Spleen (tissue), 11 donors: ENCODE measurements around the gene RCL1. TPM values are rescaled to one million over a fixed set of nuclear protein-coding genes. Genes with fewer than 3 reads are reported as not detected.

Source experiments
- DNase-seq: peaks from one replicate; pipeline ENCODE4 v3.0.0-alpha.2; 2020
- H3K27ac ChIP-seq, 8 donors: fragments of 200-600 bp; sonication (generic) in 7 of 8; 1 replicate in 4 of 8; 2 replicates in 4 of 8; pipeline versions ENCODE4 v1.5.0 to v1.8.0; 2016 to 2021; ENCODE audit warnings: inconsistent platforms in 4 of 8, mild to moderate bottlenecking in 4 of 8, moderate library complexity in 1 of 8
- H3K27me3 ChIP-seq, 7 donors: fragments of 200-600 bp; sonication (generic) in 6 of 7; replicated peaks in 1 of 7; 1 replicate in 4 of 7; 2 replicates in 3 of 7; pipeline versions ENCODE4 v1.5.0 to v1.8.0; 2016 to 2021; ENCODE audit warnings: inconsistent platforms in 3 of 7, mild to moderate bottlenecking in 1 of 7
- H3K36me3 ChIP-seq, 6 donors: fragments of 200-600 bp; sonication (generic) in 5 of 6; 1 replicate in 4 of 6; 2 replicates in 2 of 6; pipeline versions ENCODE4 v1.5.0 to v1.8.0; 2016 to 2021; ENCODE audit warnings: inconsistent platforms in 2 of 6
- H3K4me1 ChIP-seq, 6 donors: fragments of 200-600 bp; sonication (generic) in 5 of 6; 1 replicate in 3 of 6; 2 replicates in 3 of 6; pipeline versions ENCODE4 v1.5.0 to v1.8.0; 2016 to 2021; ENCODE audit warnings: inconsistent platforms in 3 of 6
- H3K4me3 ChIP-seq, 8 donors: fragments of 200-600 bp; sonication (generic) in 7 of 8; 1 replicate in 4 of 8; 2 replicates in 4 of 8; pipeline versions ENCODE4 v1.5.0 to v1.8.0; 2016 to 2021; ENCODE audit warnings: inconsistent platforms in 4 of 8, mild to moderate bottlenecking in 4 of 8, moderate library complexity in 2 of 8
- H3K9me3 ChIP-seq, 8 donors: fragments of 200-600 bp; sonication (generic) in 7 of 8; 1 replicate in 4 of 8; 2 replicates in 4 of 8; pipeline versions ENCODE4 v1.5.0 to v1.8.0; 2016 to 2021; ENCODE audit warnings: inconsistent platforms in 4 of 8
- POLR2A ChIP-seq, 3 donors: fragments of 450-650 bp; IDR thresholded peaks; one replicate each; pipeline ENCODE4 v1.5.1; 2017; ENCODE audit warnings: antibody characterized with exemption in 3 of 3, mild to moderate bottlenecking in 1 of 3
- POLR2AphosphoS5 ChIP-seq, 3 donors: sonication (generic); formaldehyde crosslinking; IDR thresholded peaks; one replicate each; pipeline ENCODE4 v1.5.1; 2017; ENCODE audit warnings: antibody characterized with exemption in 3 of 3
- WGBS, 5 donors: extraction: QIAGEN DNeasy Blood & Tissue Kit in 3 of 5; methylation state at CpG; one replicate each; pipeline versions ENCODE4 v1.1.5 to v1.1.7; 2013 to 2018; 5-methylcytosine and 5-hydroxymethylcytosine counted together
- intact Hi-C: fragments of 100-400 bp; cut with DNase I; formaldehyde crosslinking; loops from one replicate; pipeline ENCODE4 v1.15.0; 2023; ENCODE audit warnings: low total_unique reads
- polyA plus RNA-seq, 3 donors: library from polyadenylated mRNA; stranded (reverse); fragments of 200-250 nt; gene quantifications; one replicate each; pipeline ENCODE4 v1.2.1, GENCODE V29; 2013
- total RNA-seq, 7 donors: library from RNA; depleted of rRNA in 3 of 7; stranded (reverse); fragments of >200 nt in 3 of 7; fragmentation: NEBNext Ultra II Directional in 4 of 7; extraction: Animal tissue kit (Norgen Biotek cat#: 25700) in 4 of 7; gene quantifications; one replicate each; pipeline versions ENCODE4 v1.1.0 to v1.2.1, GENCODE V29; 2016 to 2021
- TF ChIP-seq, protein P1 (sequence below), 11 experiments: fragments of 200-600 bp in 7 of 11; fragments of 450-650 bp in 4 of 11; sonication (generic) in 4 of 11; IDR thresholded peaks in 8 of 11; conservative IDR thresholded peaks in 3 of 11; 1 replicate in 7 of 11; 2 replicates in 4 of 11; pipeline versions ENCODE4 v1.4.0 to v1.8.0; 2016 to 2021; ENCODE audit warnings: antibody characterized with exemption in 11 of 11, inconsistent platforms in 4 of 11, mild to moderate bottlenecking in 1 of 11
- donor health status: healthy with polysubstance abuse.
- donor health status: DM: no; HTN: no; CAD: no; lungs with moderate emphysema.
- donor health status: DM: no; HTN: no; CAD: no.
- donor health status: Bipolar disorder and iron deficiency.
- donor health status: healthy.
- donor health status: DM: no; HTN: no; CAD: no.
- donor health status: DM: yes; HTN: yes; CAD: no.

The RCL1 gene
- total and polyA plus RNA-seq, 10 donors = 11.8 to 29.4 (median 21.6) TPM

DNA sequence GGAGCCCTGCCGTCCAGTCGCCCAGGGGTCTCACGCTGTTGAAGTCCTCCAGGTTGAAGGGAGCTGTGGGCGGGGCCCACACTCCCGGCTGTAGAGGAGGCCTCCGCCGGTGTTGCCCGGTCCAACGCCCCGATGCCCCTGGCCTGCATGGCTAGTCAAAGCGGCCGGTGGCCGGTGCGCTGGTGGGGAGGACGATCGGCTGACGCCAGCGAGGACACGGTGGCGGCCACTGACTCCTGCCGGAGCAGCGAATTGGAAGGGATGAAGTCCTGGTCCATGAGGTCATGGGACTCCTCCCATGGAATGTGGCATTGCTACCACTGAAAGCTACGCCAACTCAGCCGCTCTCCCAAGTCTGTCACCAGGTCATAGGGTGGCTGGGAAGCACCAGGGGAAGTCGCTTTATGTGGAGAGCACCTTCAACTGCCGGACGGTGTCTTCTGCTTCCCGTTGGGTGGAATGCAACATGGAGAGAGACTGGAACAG is 11.8 kb downstream of the RCL1 start:
- Histone ChIP-seq H3K4me3 (no peak overlapping the region), H3K27ac (no peak overlapping the region), H3K36me3 (peaks cover 0 to 12% (median 0%) of the 10 kb centered on the region in 6 donors), H3K9me3 (peaks cover 4 to 27% (median 18%) of the 10 kb centered on the region in 8 donors), H3K4me1 (peaks cover 0 to 19% (median 5%) of the 10 kb centered on the region in 6 donors), H3K27me3 (no peaks in the 10 kb centered on the region)
- intact Hi-C loops = no loop called here
- WGBS, 5 donors = 94 to 99% (median 97%) methylated on average over 16 to 28 of the region's 28 CpGs
- no peak for DNase-seq
- TF ChIP-seq POLR2A (IDR thresholded peaks at IDR 0.05) (no peak), POLR2AphosphoS5 (IDR thresholded peaks at IDR 0.05) (no peak)
- TF ChIP-seq, protein P1, sequence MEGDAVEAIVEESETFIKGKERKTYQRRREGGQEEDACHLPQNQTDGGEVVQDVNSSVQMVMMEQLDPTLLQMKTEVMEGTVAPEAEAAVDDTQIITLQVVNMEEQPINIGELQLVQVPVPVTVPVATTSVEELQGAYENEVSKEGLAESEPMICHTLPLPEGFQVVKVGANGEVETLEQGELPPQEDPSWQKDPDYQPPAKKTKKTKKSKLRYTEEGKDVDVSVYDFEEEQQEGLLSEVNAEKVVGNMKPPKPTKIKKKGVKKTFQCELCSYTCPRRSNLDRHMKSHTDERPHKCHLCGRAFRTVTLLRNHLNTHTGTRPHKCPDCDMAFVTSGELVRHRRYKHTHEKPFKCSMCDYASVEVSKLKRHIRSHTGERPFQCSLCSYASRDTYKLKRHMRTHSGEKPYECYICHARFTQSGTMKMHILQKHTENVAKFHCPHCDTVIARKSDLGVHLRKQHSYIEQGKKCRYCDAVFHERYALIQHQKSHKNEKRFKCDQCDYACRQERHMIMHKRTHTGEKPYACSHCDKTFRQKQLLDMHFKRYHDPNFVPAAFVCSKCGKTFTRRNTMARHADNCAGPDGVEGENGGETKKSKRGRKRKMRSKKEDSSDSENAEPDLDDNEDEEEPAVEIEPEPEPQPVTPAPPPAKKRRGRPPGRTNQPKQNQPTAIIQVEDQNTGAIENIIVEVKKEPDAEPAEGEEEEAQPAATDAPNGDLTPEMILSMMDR (IDR thresholded peaks at IDR 0.05 in 8 of 11, conservative IDR thresholded peaks at IDR 0.05 in 3 of 11) = no peak

DNA sequence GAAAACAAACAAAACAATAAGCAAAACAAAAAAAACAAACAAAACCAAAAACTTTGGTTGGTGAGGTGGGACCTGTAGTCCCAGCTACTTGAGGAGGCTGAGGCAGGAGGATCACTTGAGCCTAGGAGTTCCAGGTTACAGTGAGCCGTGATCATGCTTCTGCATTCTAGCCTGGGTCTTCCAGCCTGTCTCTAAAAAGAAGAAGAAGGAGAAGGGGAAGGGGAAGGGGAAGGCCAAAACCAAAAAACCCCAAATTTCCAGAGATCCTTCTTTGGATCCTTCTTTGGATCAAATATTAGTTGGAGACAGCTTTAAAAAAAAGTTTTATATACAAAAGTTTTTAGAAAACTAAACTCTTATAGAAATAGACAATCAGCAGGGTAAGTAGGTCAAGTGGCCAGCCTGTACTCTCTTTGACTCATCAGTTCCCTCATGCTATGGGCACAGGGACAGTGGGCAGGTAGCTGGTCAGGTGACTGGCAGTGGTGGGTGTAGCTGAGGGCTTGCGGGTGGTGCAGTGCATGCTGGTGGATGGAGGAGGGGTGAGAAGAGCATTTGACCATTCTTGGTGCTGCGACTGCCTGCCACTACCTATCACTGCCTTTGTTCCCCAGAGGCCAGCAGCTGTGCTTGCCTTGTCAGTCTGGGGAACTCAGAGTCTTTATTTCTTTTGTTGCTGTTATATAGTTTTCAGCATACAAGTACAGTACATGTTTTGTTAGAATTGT is 12.6 kb downstream of the RCL1 start:
- 76 to 95% (median 81%) methylated on average over 3 of the region's 3 CpGs for WGBS, 5 donors
- TF ChIP-seq, protein P1 (IDR thresholded peaks at IDR 0.05 in 8 of 11, conservative IDR thresholded peaks at IDR 0.05 in 3 of 11) = no peak
- TF ChIP-seq POLR2A (IDR thresholded peaks at IDR 0.05) = no peak
- no peak overlapping the region for H3K4me3 ChIP-seq
- H3K9me3 ChIP-seq = peaks cover 4 to 27% (median 18%) of the 10 kb centered on the region in 8 donors
- DNase-seq = no peak
- peaks cover 0 to 15% (median 5%) of the 10 kb centered on the region in 6 donors for H3K4me1 ChIP-seq
- H3K27ac ChIP-seq = no peak overlapping the region
- H3K36me3 ChIP-seq = peaks cover 0 to 12% (median 0%) of the 10 kb centered on the region in 6 donors
- intact Hi-C loops = no loop called here
- H3K27me3 ChIP-seq = no peaks in the 10 kb centered on the region

DNA sequence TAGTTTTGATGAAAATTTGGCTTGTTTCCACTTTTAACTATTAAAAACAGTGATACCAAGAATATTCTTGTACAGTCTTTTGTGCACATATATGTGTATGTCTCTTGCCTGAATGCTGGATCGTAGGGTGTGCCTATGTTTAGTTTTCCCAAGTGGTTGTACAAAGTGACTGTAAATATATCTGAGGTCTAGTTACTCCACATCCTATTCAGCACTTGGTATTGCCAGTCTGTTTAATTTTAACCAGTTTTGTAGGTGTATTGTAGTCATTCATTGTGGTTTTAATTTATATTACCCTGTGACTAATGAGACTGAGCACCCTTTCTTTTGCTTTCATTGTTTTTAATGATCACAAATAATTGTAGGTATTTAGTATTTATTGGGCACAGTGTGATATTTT is 17.8 kb downstream of the RCL1 start:
- no peak for DNase-seq
- Histone ChIP-seq H3K4me1 (peaks cover 0 to 40% (median 19%) of the 10 kb centered on the region in 6 donors), H3K4me3 (no peak overlapping the region), H3K36me3 (no peaks in the 10 kb centered on the region), H3K27me3 (no peaks in the 10 kb centered on the region), H3K27ac (no peak overlapping the region), H3K9me3 (peaks cover 4 to 33% (median 29%) of the 10 kb centered on the region in 8 donors)
- intact Hi-C loops = no loop called here
- WGBS, 5 donors = 92 to 100% (median 94%) methylated on average over 1 of the region's 1 CpG
- TF ChIP-seq POLR2A (IDR thresholded peaks at IDR 0.05) = no peak
- TF ChIP-seq, protein P1 (IDR thresholded peaks at IDR 0.05 in 8 of 11, conservative IDR thresholded peaks at IDR 0.05 in 3 of 11) = no peak
- TF ChIP-seq POLR2AphosphoS5 (IDR thresholded peaks at IDR 0.05) = no peak

DNA sequence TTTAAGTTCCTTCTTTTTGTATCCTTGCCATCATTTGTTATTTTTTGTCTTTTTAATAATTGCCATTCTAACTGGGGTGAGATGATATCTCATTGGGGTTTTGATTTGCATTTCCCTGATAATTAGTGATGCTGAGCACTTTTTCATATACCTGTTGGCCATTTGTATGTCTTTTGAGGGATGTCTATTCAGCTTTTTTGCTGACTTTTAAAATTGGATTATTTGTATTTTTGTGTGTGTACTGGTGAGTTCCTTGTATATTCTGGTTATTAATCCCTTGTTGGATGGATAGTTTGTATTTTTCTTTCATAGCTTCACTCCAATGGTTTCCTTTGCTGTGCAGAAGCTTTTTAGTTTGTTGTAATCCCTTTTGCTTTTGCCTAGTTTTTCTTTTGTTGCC is 19.1 kb downstream of the RCL1 start:
- H3K36me3 ChIP-seq = no peaks in the 10 kb centered on the region
- TF ChIP-seq POLR2A (IDR thresholded peaks at IDR 0.05) (no peak), POLR2AphosphoS5 (IDR thresholded peaks at IDR 0.05) (no peak)
- TF ChIP-seq, protein P1 (IDR thresholded peaks at IDR 0.05 in 8 of 11, conservative IDR thresholded peaks at IDR 0.05 in 3 of 11) = no peak
- intact Hi-C loops = no loop called here
- DNase-seq = no peak
- H3K27me3 ChIP-seq = no peaks in the 10 kb centered on the region
- peaks cover 0 to 47% (median 25%) of the 10 kb centered on the region in 6 donors for H3K4me1 ChIP-seq
- H3K9me3 ChIP-seq = peaks cover 4 to 22% (median 20%) of the 10 kb centered on the region in 8 donors
- H3K4me3 ChIP-seq = no peak overlapping the region
- no peak overlapping the region for H3K27ac ChIP-seq
